Activated naive CD4-positive, alpha-beta T cell treated with anti-CD3 and anti-CD28 coated beads, Interleukin-2, amount 10 ng/mL, durations not matched to agents 7 days and 5 days (primary cell): ENCODE results near the gene PARVB.

Experiments used
- CTCF ChIA-PET: fragments of 350-600 bp; sonication (Branson Sonifier 250); formaldehyde crosslinking; loops from one replicate; lab custom pipeline; 2021; ENCODE audit warnings: antibody characterized with exemption; lab: Charles Lee
- DNase-seq: peaks from one replicate; pipeline ENCODE4 v3.0.0-alpha.2; 2020
- H3K27ac Mint-ChIP-seq: one replicate; pipeline ENCODE4 v1.8.0; 2021; ENCODE audit warnings: mild to moderate bottlenecking, moderate library complexity, mixed read lengths
- H3K27me3 Mint-ChIP-seq: one replicate; pipeline ENCODE4 v1.8.0; 2021; ENCODE audit warnings: mild to moderate bottlenecking, mixed read lengths
- H3K36me3 Mint-ChIP-seq: one replicate; pipeline ENCODE4 v1.8.0; 2021; ENCODE audit warnings: mixed read lengths
- H3K4me1 Mint-ChIP-seq: one replicate; pipeline ENCODE4 v1.8.0; 2021; ENCODE audit warnings: mixed read lengths
- H3K4me3 Mint-ChIP-seq: one replicate; pipeline ENCODE4 v1.8.0; 2021; ENCODE audit warnings: mild to moderate bottlenecking, moderate library complexity, mixed read lengths
- H3K9me3 Mint-ChIP-seq: one replicate; pipeline ENCODE4 v1.8.0; 2021; ENCODE audit warnings: mixed read lengths

Gene PARVB

GRCh38 chr22:44147008-44147645 lies 123.0 kb downstream of the PARVB start:
- DNase-seq: no peak
- Mint-ChIP-seq H3K27ac (no peak overlapping the region), H3K4me3 (no peak overlapping the region), H3K27me3 (no peaks in the 10 kb centered on the region), H3K4me1 (no peaks in the 10 kb centered on the region), H3K36me3 (no peaks in the 10 kb centered on the region), H3K9me3 (peaks cover 5% of the 10 kb centered on the region)
- CTCF ChIA-PET: no interaction called here

GRCh38 chr22:44147821-44148574 lies 123.9 kb downstream of the PARVB start:
- H3K9me3 Mint-ChIP-seq: peaks cover 5% of the 10 kb centered on the region
- CTCF ChIA-PET: no interaction called here
- DNase-seq: no peak
- no peak overlapping the region for H3K27ac Mint-ChIP-seq
- no peaks in the 10 kb centered on the region for H3K4me1 Mint-ChIP-seq
- H3K27me3 Mint-ChIP-seq: no peaks in the 10 kb centered on the region
- no peak overlapping the region for H3K4me3 Mint-ChIP-seq
- no peaks in the 10 kb centered on the region for H3K36me3 Mint-ChIP-seq

GRCh38 chr22:44151676-44152075 lies 127.6 kb downstream of the PARVB start:
- CTCF ChIA-PET: no interaction called here
- H3K27ac Mint-ChIP-seq: no peak overlapping the region
- H3K36me3 Mint-ChIP-seq: no peaks in the 10 kb centered on the region
- no peak for DNase-seq
- no peak overlapping the region for H3K4me3 Mint-ChIP-seq
- H3K9me3 Mint-ChIP-seq: no peaks in the 10 kb centered on the region
- no peaks in the 10 kb centered on the region for H3K4me1 Mint-ChIP-seq
- H3K27me3 Mint-ChIP-seq: no peaks in the 10 kb centered on the region

- no peaks in the 10 kb centered on the region for H3K9me3 Mint-ChIP-seq
- no peak overlapping the region for H3K4me3 Mint-ChIP-seq
- H3K36me3 Mint-ChIP-seq: no peaks in the 10 kb centered on the region
- no peak overlapping the region for H3K27ac Mint-ChIP-seq
- DNase-seq: no peak
- CTCF ChIA-PET: no interaction called here
- H3K27me3 Mint-ChIP-seq: no peaks in the 10 kb centered on the region
- H3K4me1 Mint-ChIP-seq: no peaks in the 10 kb centered on the region
Observed at GRCh38 chr22:44153710-44154109, 129.6 kb downstream of the PARVB start.

GRCh38 chr22:44154436-44154942 lies 130.4 kb downstream of the PARVB start:
- H3K27ac Mint-ChIP-seq: no peak overlapping the region
- no peak for DNase-seq
- no peaks in the 10 kb centered on the region for H3K9me3 Mint-ChIP-seq
- CTCF ChIA-PET: no interaction called here
- H3K36me3 Mint-ChIP-seq: no peaks in the 10 kb centered on the region
- H3K4me3 Mint-ChIP-seq: no peak overlapping the region
- no peaks in the 10 kb centered on the region for H3K27me3 Mint-ChIP-seq
- H3K4me1 Mint-ChIP-seq: no peaks in the 10 kb centered on the region

GRCh38 chr22:44155115-44155514 lies 131.0 kb downstream of the PARVB start:
- Mint-ChIP-seq H3K27ac (no peak overlapping the region), H3K4me1 (no peaks in the 10 kb centered on the region), H3K36me3 (no peaks in the 10 kb centered on the region), H3K9me3 (no peaks in the 10 kb centered on the region), H3K27me3 (no peaks in the 10 kb centered on the region), H3K4me3 (no peak overlapping the region)
- no peak for DNase-seq
- CTCF ChIA-PET: no interaction called here

GRCh38 chr22:44157916-44158618 lies 134.0 kb downstream of the PARVB start:
- Mint-ChIP-seq H3K27ac (no peak overlapping the region), H3K36me3 (no peaks in the 10 kb centered on the region), H3K9me3 (no peaks in the 10 kb centered on the region), H3K4me3 (no peak overlapping the region), H3K27me3 (no peaks in the 10 kb centered on the region), H3K4me1 (no peaks in the 10 kb centered on the region)
- CTCF ChIA-PET: no interaction called here
- DNase-seq: no peak

GRCh38 chr22:44158816-44159215 lies 134.7 kb downstream of the PARVB start:
- Mint-ChIP-seq H3K36me3 (no peaks in the 10 kb centered on the region), H3K9me3 (no peaks in the 10 kb centered on the region), H3K27me3 (no peaks in the 10 kb centered on the region), H3K4me3 (no peak overlapping the region), H3K27ac (no peak overlapping the region), H3K4me1 (no peaks in the 10 kb centered on the region)
- CTCF ChIA-PET: no interaction called here
- no peak for DNase-seq

- CTCF ChIA-PET: no interaction called here
- no peak for DNase-seq
- H3K9me3 Mint-ChIP-seq: no peaks in the 10 kb centered on the region
- no peaks in the 10 kb centered on the region for H3K36me3 Mint-ChIP-seq
- no peaks in the 10 kb centered on the region for H3K4me1 Mint-ChIP-seq
- H3K27ac Mint-ChIP-seq: no peak overlapping the region
- H3K27me3 Mint-ChIP-seq: no peaks in the 10 kb centered on the region
- H3K4me3 Mint-ChIP-seq: no peak overlapping the region
Observed at GRCh38 chr22:44159221-44159620, 135.1 kb downstream of the PARVB start.

GRCh38 chr22:44159811-44160210 lies 135.7 kb downstream of the PARVB start:
- H3K27ac Mint-ChIP-seq: no peak overlapping the region
- CTCF ChIA-PET: no interaction called here
- H3K36me3 Mint-ChIP-seq: no peaks in the 10 kb centered on the region
- no peak for DNase-seq
- H3K4me3 Mint-ChIP-seq: no peak overlapping the region
- H3K27me3 Mint-ChIP-seq: no peaks in the 10 kb centered on the region
- no peaks in the 10 kb centered on the region for H3K9me3 Mint-ChIP-seq
- H3K4me1 Mint-ChIP-seq: no peaks in the 10 kb centered on the region

- no peak for DNase-seq
- H3K36me3 Mint-ChIP-seq: no peaks in the 10 kb centered on the region
- H3K27ac Mint-ChIP-seq: no peak overlapping the region
- H3K4me3 Mint-ChIP-seq: no peak overlapping the region
- no peaks in the 10 kb centered on the region for H3K9me3 Mint-ChIP-seq
- no peaks in the 10 kb centered on the region for H3K27me3 Mint-ChIP-seq
- H3K4me1 Mint-ChIP-seq: no peaks in the 10 kb centered on the region
- CTCF ChIA-PET: no interaction called here
Observed at GRCh38 chr22:44160421-44160820, 136.3 kb downstream of the PARVB start.

GRCh38 chr22:44161673-44162072 lies 137.6 kb downstream of the PARVB start:
- no peak for DNase-seq
- CTCF ChIA-PET: no interaction called here
- Mint-ChIP-seq H3K4me3 (no peak overlapping the region), H3K27me3 (no peaks in the 10 kb centered on the region), H3K36me3 (no peaks in the 10 kb centered on the region), H3K4me1 (no peaks in the 10 kb centered on the region), H3K9me3 (no peaks in the 10 kb centered on the region), H3K27ac (no peak overlapping the region)

- no peak overlapping the region for H3K27ac Mint-ChIP-seq
- H3K4me1 Mint-ChIP-seq: no peaks in the 10 kb centered on the region
- H3K4me3 Mint-ChIP-seq: no peak overlapping the region
- no peaks in the 10 kb centered on the region for H3K27me3 Mint-ChIP-seq
- no peaks in the 10 kb centered on the region for H3K9me3 Mint-ChIP-seq
- H3K36me3 Mint-ChIP-seq: no peaks in the 10 kb centered on the region
- DNase-seq: no peak
- CTCF ChIA-PET: no interaction called here
Observed at GRCh38 chr22:44162960-44163359, 138.9 kb downstream of the PARVB start.

GRCh38 chr22:44163536-44163935 lies 139.4 kb downstream of the PARVB start:
- CTCF ChIA-PET: no interaction called here
- no peak overlapping the region for H3K27ac Mint-ChIP-seq
- peaks cover 3% of the 10 kb centered on the region for H3K27me3 Mint-ChIP-seq
- H3K4me3 Mint-ChIP-seq: no peak overlapping the region
- DNase-seq: no peak
- H3K9me3 Mint-ChIP-seq: no peaks in the 10 kb centered on the region
- H3K36me3 Mint-ChIP-seq: no peaks in the 10 kb centered on the region
- H3K4me1 Mint-ChIP-seq: no peaks in the 10 kb centered on the region

- no peaks in the 10 kb centered on the region for H3K9me3 Mint-ChIP-seq
- no peak for DNase-seq
- H3K4me3 Mint-ChIP-seq: no peak overlapping the region
- H3K36me3 Mint-ChIP-seq: no peaks in the 10 kb centered on the region
- peaks cover 3% of the 10 kb centered on the region for H3K27me3 Mint-ChIP-seq
- H3K4me1 Mint-ChIP-seq: no peaks in the 10 kb centered on the region
- CTCF ChIA-PET: no interaction called here
- no peak overlapping the region for H3K27ac Mint-ChIP-seq
Observed at GRCh38 chr22:44164031-44164430, 139.9 kb downstream of the PARVB start.
